PC-3 (cell line): ENCODE results near the gene GPR42. TPM values are rescaled to one million over a fixed set of nuclear protein-coding genes. Genes with fewer than 3 reads are reported as not detected.

Experiments used
- ATAC-seq: fragments of 200-7000 bp; cut with Tn5 transposase; 2 replicates; pipeline ENCODE4 v1.9.1; 2020; ENCODE audit warnings: mild to moderate bottlenecking, moderate library complexity
- BruUV-seq: library from RNA; stranded (reverse); fragments of 400-500 nt; replicated peaks from 2 replicates; lab custom pipeline; 2021; lab: Mats Ljungman, UMichigan
- CTCF ChIA-PET: fragments of 300-600 bp; sonication (Branson Sonifier 250); formaldehyde crosslinking; loops from one replicate; lab custom pipeline; 2022; ENCODE audit warnings: antibody characterized with exemption; lab: Charles Lee
- POLR2A ChIA-PET: fragments of 300-600 bp; sonication (Branson Sonifier 250); formaldehyde crosslinking; loops from one replicate; lab custom pipeline; 2022; ENCODE audit warnings: antibody characterized with exemption; ENCODE audit not compliant: unreplicated experiment; lab: Charles Lee
- DNase-seq: peaks from one replicate; pipeline ENCODE4 v3.0.0-alpha.2; 2015
- H2AFZ ChIP-seq: fragments of 300-600 bp; sonication (generic); 2 replicates; pipeline ENCODE4 v1.6.0; 2016; ENCODE audit warnings: antibody characterized with exemption, low read length
- H3F3A ChIP-seq: fragments of 300-600 bp; sonication (generic); one replicate; pipeline ENCODE4 v1.6.0; 2017; ENCODE audit warnings: antibody characterized with exemption, low read length, control low read depth, mild to moderate bottlenecking; ENCODE audit not compliant: unreplicated experiment
- H3K27ac ChIP-seq: fragments of 300-600 bp; sonication (generic); 2 replicates; pipeline ENCODE4 v1.5.1; 2016; ENCODE audit warnings: mild to moderate bottlenecking, low read length
- H3K27me3 ChIP-seq: fragments of 300-600 bp; sonication (generic); 2 replicates; pipeline ENCODE4 v1.6.1; 2016; ENCODE audit warnings: low read length, mixed read lengths
- H3K36me3 ChIP-seq: fragments of 300-600 bp; sonication (generic); 2 replicates; pipeline ENCODE4 v1.6.1; 2016; ENCODE audit warnings: low read depth, mixed run types, low read length, mixed read lengths
- H3K4me1 ChIP-seq: fragments of 300-600 bp; sonication (generic); 2 replicates; pipeline ENCODE4 v1.5.1; 2016; ENCODE audit warnings: low read length; ENCODE audit not compliant: insufficient read depth
- H3K4me2 ChIP-seq: fragments of 300-600 bp; sonication (generic); 2 replicates; pipeline ENCODE4 v1.6.0; 2016; ENCODE audit warnings: low read length
- H3K4me3 ChIP-seq: fragments of 300-600 bp; sonication (generic); 2 replicates; pipeline ENCODE4 v1.5.1; 2016; ENCODE audit warnings: mild to moderate bottlenecking, low read length, mixed read lengths
- H3K79me2 ChIP-seq: fragments of 300-600 bp; sonication (generic); 2 replicates; pipeline ENCODE4 v1.6.1; 2017; ENCODE audit warnings: low read length, mixed read lengths
- H3K9ac ChIP-seq: fragments of 300-600 bp; sonication (generic); 2 replicates; pipeline ENCODE4 v1.6.0; 2016; ENCODE audit warnings: mild to moderate bottlenecking, low read length
- H3K9me2 ChIP-seq: fragments of 300-600 bp; sonication (generic); replicated peaks from 2 replicates; pipeline ENCODE4 v1.6.1; 2016; ENCODE audit warnings: mixed run types, low read length, mixed read lengths
- H3K9me3 ChIP-seq: fragments of 300-600 bp; sonication (generic); 2 replicates; pipeline ENCODE4 v1.6.1; 2016; ENCODE audit warnings: low read length, mixed read lengths
- H4K20me1 ChIP-seq: fragments of 300-600 bp; sonication (generic); 2 replicates; pipeline ENCODE4 v1.6.1; 2016; ENCODE audit warnings: low read length, mixed read lengths
- CTCF ChIP-seq: fragments of 300-600 bp; sonication (generic); conservative IDR thresholded peaks from 2 replicates; pipeline ENCODE4 v1.5.1; 2017; ENCODE audit warnings: antibody characterized with exemption, low read depth, mild to moderate bottlenecking, low read length
- EZH2 ChIP-seq: fragments of 300-600 bp; sonication (generic); IDR thresholded peaks from one replicate; pipeline ENCODE4 v1.6.1; 2017; ENCODE audit warnings: antibody characterized with exemption, mild to moderate bottlenecking, low read length; ENCODE audit not compliant: unreplicated experiment
- EZH2phosphoT487 ChIP-seq: fragments of 300-600 bp; sonication (generic); IDR thresholded peaks from 2 replicates; pipeline ENCODE4 v1.6.1; 2018; ENCODE audit warnings: mild to moderate bottlenecking, antibody characterized with exemption, low read length, borderline replicate concordance
- intact Hi-C: fragments of 100-400 bp; cut with micrococcal nuclease; formaldehyde crosslinking; loops from 2 replicates; pipeline ENCODE4 v1.9.0; 2023
- total RNA-seq: library from RNA; depleted of rRNA; stranded (reverse); fragments of >200 nt; gene quantifications from 2 replicates; pipeline ENCODE4 v1.2.3, GENCODE V29; 2014

The GPR42 gene
- total RNA-seq, 1 experiment from 2014 or later = not detected

GRCh38 chr19:35417713-35418534 is 47.1 kb downstream of the GPR42 start:
- Histone ChIP-seq H3K9ac (no peak overlapping the region), H3K9me2 (no peaks in the 10 kb centered on the region), H3K9me3 (no peaks in the 10 kb centered on the region), H3K4me2 (no peak overlapping the region), H2AFZ (no peak overlapping the region), H3K4me3 (no peak overlapping the region), H3K27ac (no peak overlapping the region), H3K4me1 (no peaks in the 10 kb centered on the region), H3K36me3 (no peaks in the 10 kb centered on the region), H3K79me2 (no peaks in the 10 kb centered on the region), H3K27me3 (peaks cover 38% of the 10 kb centered on the region), H4K20me1 (no peaks in the 10 kb centered on the region), H3F3A (no peaks in the 10 kb centered on the region)
- ATAC-seq = no peak
- no TSS peak for BruUV-seq
- ChIA-PET CTCF (no interaction called here), POLR2A (no interaction called here)
- intact Hi-C loops = no loop called here
- no peak for DNase-seq
- TF ChIP-seq EZH2 = no peak
- TF ChIP-seq CTCF = no peak

GRCh38 chr19:35419046-35419445 is 48.2 kb downstream of the GPR42 start:
- Histone ChIP-seq H3K9ac (no peak overlapping the region), H3K4me3 (no peak overlapping the region), H3K27me3 (peaks cover 41% of the 10 kb centered on the region), H3K79me2 (no peaks in the 10 kb centered on the region), H3K27ac (no peak overlapping the region), H4K20me1 (no peaks in the 10 kb centered on the region), H3F3A (no peaks in the 10 kb centered on the region), H2AFZ (no peak overlapping the region), H3K4me1 (no peaks in the 10 kb centered on the region), H3K36me3 (no peaks in the 10 kb centered on the region), H3K9me3 (no peaks in the 10 kb centered on the region), H3K9me2 (no peaks in the 10 kb centered on the region), H3K4me2 (no peak overlapping the region)
- ATAC-seq = no peak
- TF ChIP-seq CTCF = no peak
- TF ChIP-seq EZH2phosphoT487 = no peak
- intact Hi-C loops = no loop called here
- CTCF ChIA-PET = no interaction called here
- no TSS peak for BruUV-seq
- POLR2A ChIA-PET = no interaction called here
- DNase-seq = no peak

- H3K4me3 ChIP-seq = no peak overlapping the region
Observed at GRCh38 chr19:35419805-35420204, 48.9 kb downstream of the GPR42 start.

More at GRCh38 chr19:35419805-35420204, 48.9 kb downstream of the GPR42 start:
- Histone ChIP-seq H3K9ac (no peak overlapping the region), H3K9me2 (no peaks in the 10 kb centered on the region), H2AFZ (no peak overlapping the region), H3K79me2 (no peaks in the 10 kb centered on the region), H3K27ac (no peak overlapping the region), H3K4me2 (no peak overlapping the region), H3K9me3 (no peaks in the 10 kb centered on the region), H3K4me1 (no peaks in the 10 kb centered on the region), H3K36me3 (no peaks in the 10 kb centered on the region), H3F3A (no peaks in the 10 kb centered on the region), H3K27me3 (peaks cover 41% of the 10 kb centered on the region), H4K20me1 (no peaks in the 10 kb centered on the region)
- ChIA-PET CTCF (no interaction called here), POLR2A (no interaction called here)
- BruUV-seq = no TSS peak
- intact Hi-C loops = no loop called here
- DNase-seq (no peak), ATAC-seq (no peak)
- TF ChIP-seq EZH2 = no peak
- no peak for TF ChIP-seq EZH2phosphoT487
- no peak for TF ChIP-seq CTCF
